GM12875 (cell line): Measurements from ENCODE around the gene SLCO3A1.

Source experiments
- H3K4me3 ChIP-seq: one replicate; pipeline ENCODE4 v1.5.1; 2011; ENCODE audit warnings: low read depth, low read length, control low read depth
- CTCF ChIP-seq: IDR thresholded peaks from 2 replicates; pipeline ENCODE4 v1.5.1; 2011; ENCODE audit warnings: low read depth, mild to moderate bottlenecking, control low read depth, inconsistent platforms, low read length, moderate library complexity, borderline replicate concordance; ENCODE audit not compliant: insufficient read depth

SLCO3A1 gene

GRCh38 chr15:92123962-92124656 is 270.6 kb downstream of the SLCO3A1 start:
- H3K4me3 ChIP-seq = no peak overlapping the region
- TF ChIP-seq CTCF = no peak

- TF ChIP-seq CTCF = no peak
- no peak overlapping the region for H3K4me3 ChIP-seq
These were observed 271.1 kb downstream of the SLCO3A1 start for GRCh38 chr15:92124657-92125010.

- TF ChIP-seq CTCF = no peak
- no peak overlapping the region for H3K4me3 ChIP-seq
These were observed 275.3 kb downstream of the SLCO3A1 start for GRCh38 chr15:92128788-92129187.

GRCh38 chr15:92130244-92130643 is 276.7 kb downstream of the SLCO3A1 start:
- H3K4me3 ChIP-seq = no peak overlapping the region
- no peak for TF ChIP-seq CTCF

GRCh38 chr15:92130906-92131305 is 277.4 kb downstream of the SLCO3A1 start:
- TF ChIP-seq CTCF = no peak
- H3K4me3 ChIP-seq = no peak overlapping the region

- H3K4me3 ChIP-seq = no peak overlapping the region
- no peak for TF ChIP-seq CTCF
These were observed 279.7 kb downstream of the SLCO3A1 start for GRCh38 chr15:92132982-92133755.

- TF ChIP-seq CTCF = no peak
- H3K4me3 ChIP-seq = no peak overlapping the region
These were observed 287.3 kb downstream of the SLCO3A1 start for GRCh38 chr15:92140796-92141195.
